H9 (cell line): ENCODE measurements around the gene YPEL3. TPM values are rescaled to one million over a fixed set of nuclear protein-coding genes. Genes with fewer than 3 reads are reported as not detected.

ENCODE experiments used
- DNase-seq: peaks from one replicate; pipeline ENCODE4 v3.0.0-alpha.2; 2017
- H2AFZ ChIP-seq: one replicate; pipeline ENCODE4 v1.6.1; 2013; ENCODE audit warnings: mild to moderate bottlenecking, low read length, control low read depth, moderate library complexity
- H2AK5ac ChIP-seq: 2 replicates; pipeline ENCODE4 v1.6.1; 2013; ENCODE audit warnings: low read length, control low read depth, mixed read lengths; ENCODE audit not compliant: insufficient read length
- H2BK120ac ChIP-seq: one replicate; pipeline ENCODE4 v1.6.1; 2013; ENCODE audit warnings: low read depth, mild to moderate bottlenecking, low read length, control low read depth, inconsistent platforms; ENCODE audit not compliant: poor library complexity, severe bottlenecking
- H2BK12ac ChIP-seq: 2 replicates; pipeline ENCODE4 v1.6.1; 2013; ENCODE audit warnings: low read length, control low read depth, mixed read lengths, low read depth; ENCODE audit not compliant: insufficient read length
- H2BK15ac ChIP-seq: 2 replicates; pipeline ENCODE4 v1.6.1; 2013; ENCODE audit warnings: low read depth, low read length, control low read depth
- H2BK20ac ChIP-seq: one replicate; pipeline ENCODE4 v1.6.1; 2013; ENCODE audit warnings: low read depth, mild to moderate bottlenecking, low read length, control low read depth, inconsistent platforms; ENCODE audit not compliant: poor library complexity, severe bottlenecking
- H2BK5ac ChIP-seq: 2 replicates; pipeline ENCODE4 v1.6.1; 2013; ENCODE audit warnings: low read length, control low read depth, mixed read lengths; ENCODE audit not compliant: insufficient read length
- H3K14ac ChIP-seq: 2 replicates; pipeline ENCODE4 v1.6.1; 2013; ENCODE audit warnings: low read length, control low read depth; ENCODE audit not compliant: insufficient read depth
- H3K18ac ChIP-seq: 2 replicates; pipeline ENCODE4 v1.6.1; 2013; ENCODE audit warnings: low read depth, mild to moderate bottlenecking, mixed read lengths, low read length, control low read depth; ENCODE audit not compliant: insufficient read length
- H3K23ac ChIP-seq: 2 replicates; pipeline ENCODE4 v1.6.1; 2013; ENCODE audit warnings: low read length, control low read depth, mixed read lengths, low read depth; ENCODE audit not compliant: insufficient read length
- H3K23me2 ChIP-seq: 2 replicates; pipeline ENCODE4 v1.6.1; 2013; ENCODE audit warnings: low read depth, mild to moderate bottlenecking, mixed read lengths, low read length, control low read depth; ENCODE audit not compliant: insufficient read length, poor library complexity, severe bottlenecking
- H3K27ac ChIP-seq: 2 replicates; pipeline ENCODE4 v1.5.1; 2013; ENCODE audit warnings: low read length, control low read depth, mixed read lengths, low read depth; ENCODE audit not compliant: insufficient read length
- H3K27me3 ChIP-seq: 2 replicates; pipeline ENCODE4 v1.6.1; 2013; ENCODE audit warnings: low read length, control low read depth, inconsistent platforms; ENCODE audit not compliant: insufficient read depth
- H3K4ac ChIP-seq: 2 replicates; pipeline ENCODE4 v1.6.1; 2013; ENCODE audit warnings: low read depth, mild to moderate bottlenecking, control low read depth, inconsistent platforms, low read length, moderate library complexity
- H3K4me1 ChIP-seq: 2 replicates; pipeline ENCODE4 v1.6.1; 2013; ENCODE audit warnings: low read length, control low read depth, inconsistent platforms; ENCODE audit not compliant: insufficient read depth
- H3K4me2 ChIP-seq: 2 replicates; pipeline ENCODE4 v1.6.1; 2013; ENCODE audit warnings: low read length, control low read depth, mixed read lengths; ENCODE audit not compliant: insufficient read length, insufficient read depth
- H3K56ac ChIP-seq: 2 replicates; pipeline ENCODE4 v1.6.1; 2013; ENCODE audit warnings: low read depth, mild to moderate bottlenecking, mixed read lengths, low read length, control low read depth; ENCODE audit not compliant: insufficient read length
- H3K79me1 ChIP-seq: 2 replicates; pipeline ENCODE4 v1.6.1; 2013; ENCODE audit warnings: low read depth, mild to moderate bottlenecking, moderate library complexity, low read length, control low read depth, inconsistent platforms; ENCODE audit not compliant: insufficient read depth, poor library complexity, severe bottlenecking
- H3K79me2 ChIP-seq: 2 replicates; pipeline ENCODE4 v1.6.1; 2013; ENCODE audit warnings: low read length, control low read depth, inconsistent platforms; ENCODE audit not compliant: insufficient read depth
- H3K9ac ChIP-seq: 2 replicates; pipeline ENCODE4 v1.6.1; 2013; ENCODE audit warnings: low read length, control low read depth, mixed read lengths; ENCODE audit not compliant: insufficient read length; ENCODE audit errors: extremely low read depth
- H3K9me3 ChIP-seq: one replicate; pipeline ENCODE4 v1.6.1; 2013; ENCODE audit warnings: low read depth, low read length, inconsistent platforms; ENCODE audit not compliant: control insufficient read depth
- H3T11ph ChIP-seq: one replicate; pipeline ENCODE4 v1.6.1; 2013; ENCODE audit warnings: mild to moderate bottlenecking, low read length, control low read depth, inconsistent platforms
- H4K20me1 ChIP-seq: one replicate; pipeline ENCODE4 v1.6.1; 2013; ENCODE audit not compliant: control insufficient read depth, insufficient read length, insufficient read depth
- H4K5ac ChIP-seq: 2 replicates; pipeline ENCODE4 v1.6.1; 2013; ENCODE audit warnings: low read depth, mild to moderate bottlenecking, mixed read lengths, low read length, control low read depth; ENCODE audit not compliant: insufficient read length
- H4K8ac ChIP-seq: replicated peaks from 2 replicates; pipeline ENCODE4 v1.6.1; 2013; ENCODE audit warnings: low read length, control low read depth, mixed read lengths, low read depth; ENCODE audit not compliant: insufficient read length
- H4K91ac ChIP-seq: 2 replicates; pipeline ENCODE4 v1.6.1; 2013; ENCODE audit warnings: low read depth, mild to moderate bottlenecking, moderate library complexity, mixed read lengths, low read length, control low read depth; ENCODE audit not compliant: insufficient read length
- H3K27ac Mint-ChIP-seq, 3 experiments: 2 replicates in 2 of 3; 3 replicates in 1 of 3; pipeline ENCODE4 v1.8.0; 2020 to 2021; ENCODE audit warnings: mixed read lengths in 3 of 3, mild to moderate bottlenecking in 1 of 3, moderate library complexity in 1 of 3
- H3K27me3 Mint-ChIP-seq: 2 replicates; pipeline ENCODE4 v1.8.0; 2021; ENCODE audit warnings: low read depth, mild to moderate bottlenecking, moderate library complexity, mixed read lengths
- H3K36me3 Mint-ChIP-seq, 3 experiments: 2 replicates in 2 of 3; 3 replicates in 1 of 3; pipeline ENCODE4 v1.8.0; 2020 to 2021; ENCODE audit warnings: low read depth in 3 of 3, mixed read lengths in 3 of 3; ENCODE audit not compliant: insufficient read depth in 1 of 3
- H3K4me1 Mint-ChIP-seq, 2 experiments: 2 replicates each; pipeline ENCODE4 v1.8.0; 2020; ENCODE audit warnings: mixed read lengths in 2 of 2
- H3K4me3 Mint-ChIP-seq, 2 experiments: 2 replicates in 1 of 2; 3 replicates in 1 of 2; pipeline ENCODE4 v1.8.0; 2020 to 2021; ENCODE audit warnings: mild to moderate bottlenecking in 2 of 2, mixed read lengths in 2 of 2, moderate library complexity in 1 of 2
- H3K9me3 Mint-ChIP-seq, 2 experiments: 2 replicates in 1 of 2; 3 replicates in 1 of 2; pipeline ENCODE4 v1.8.0; 2020; ENCODE audit warnings: mild to moderate bottlenecking in 2 of 2, mixed read lengths in 2 of 2, moderate library complexity in 1 of 2
- CTCF ChIP-seq: fragments of 200-600 bp; sonication (generic); conservative IDR thresholded peaks from 3 replicates; pipeline ENCODE4 v1.8.0; 2021; ENCODE audit warnings: antibody characterized with exemption, mild to moderate bottlenecking
- WGBS: extraction: QIAGEN DNeasy Blood & Tissue Kit; methylation state at CpG from one replicate; pipeline ENCODE4 v1.1.7; 2013; ENCODE audit warnings: missing lambda C conversion rate, low lambda C conversion rate, mixed read lengths; ENCODE audit not compliant: insufficient read length; ENCODE audit errors: extremely low coverage; 5-methylcytosine and 5-hydroxymethylcytosine counted together
- total RNA-seq: library from RNA; stranded (reverse); gene quantifications from 2 replicates; pipeline ENCODE4 v1.2.1, GENCODE V29; 2021

Gene YPEL3
- total RNA-seq, 1 experiment from 2014 or later: 27.5 TPM

- DNase-seq: peak; percentile 90
- Histone ChIP-seq H3K9me3 (no peaks in the 10 kb centered on the region), H3K23ac (no peak overlapping the region), H2AK5ac (no peak overlapping the region), H3K27me3 (no peaks in the 10 kb centered on the region), H3K9ac (peak overlapping the region; percentile 60), H4K91ac (no peak overlapping the region), H4K8ac (no peak overlapping the region), H3K23me2 (peaks cover 9% of the 10 kb centered on the region), H3K4me1 (no peaks in the 10 kb centered on the region), H4K5ac (no peak overlapping the region), H3K18ac (peak overlapping the region; percentile 57), H2BK5ac (no peak overlapping the region), H2BK15ac (no peak overlapping the region), H2AFZ (no peak overlapping the region), H3K79me2 (no peaks in the 10 kb centered on the region), H3K79me1 (no peaks in the 10 kb centered on the region), H3K4me2 (peak overlapping the region; percentile 79), H2BK12ac (no peak overlapping the region), H3K56ac (no peak overlapping the region), H2BK20ac (no peak overlapping the region), H3T11ph (no peak overlapping the region), H2BK120ac (no peak overlapping the region), H3K4ac (no peak overlapping the region), H3K14ac (peak overlapping the region; percentile 82), H3K27ac (no peak overlapping the region), H4K20me1 (no peaks in the 10 kb centered on the region)
- no peak overlapping the region; a peak in 1 of 7 replicates for H3K27ac Mint-ChIP-seq
- H3K4me1 Mint-ChIP-seq: peaks cover 13 to 20% of the 10 kb centered on the region in 2 experiments
- H3K9me3 Mint-ChIP-seq: no peaks in the 10 kb centered on the region
- H3K27me3 Mint-ChIP-seq: peaks cover 17% of the 10 kb centered on the region
- H3K36me3 Mint-ChIP-seq: no peaks in the 10 kb centered on the region
- no CpG with 5 or more reads among the region's 58 CpGs for WGBS
- peak overlapping the region; percentile 79 to 86 for H3K4me3 Mint-ChIP-seq
- no peak for TF ChIP-seq CTCF
Observed at GRCh38 chr16:30052671-30053372, 43.2 kb downstream of the YPEL3 start.
